ENCODE measurements around the gene UBA52. TPM values are rescaled to one million over a fixed set of nuclear protein-coding genes. Genes with fewer than 3 reads are reported as not detected.
A peak's percentile ranks its signal among the peaks of the same experiment; 100 is the strongest.

UBA52 gene
- polyA plus RNA-seq, 1 of the 3 experiments (the other 2 are of a cell fraction): 2,690 TPM

GRCh38 chr19:18605196-18605545 lies 33.5 kb downstream of the UBA52 start (continued):
- TF ChIP-seq EP300 (IDR thresholded peaks at IDR 0.05; ENCODE audit: borderline replicate concordance in 1 of 2, low read depth in 1 of 2, low read length in 1 of 2) (no peak), ELF1 (IDR thresholded peaks at IDR 0.05) (no peak), REST (IDR thresholded peaks at IDR 0.05; ENCODE audit: low read depth, low read length) (no peak), RCOR1 (IDR thresholded peaks at IDR 0.05; ENCODE audit: low read length) (no peak), RFX5 (IDR thresholded peaks at IDR 0.05; ENCODE audit: low read length) (no peak), FOSL2 (IDR thresholded peaks at IDR 0.05; ENCODE audit: borderline replicate concordance, low read depth) (no peak)

- no peak overlapping the region for H3K27ac ChIP-seq (ENCODE audit: low read depth in 2 of 2, low read length in 1 of 2)
- TF ChIP-seq YY1 (IDR thresholded peaks at IDR 0.05; ENCODE audit: low read depth): no peak
- TF ChIP-seq CTCF (IDR thresholded peaks at IDR 0.05): no peak
- no peak for TF ChIP-seq FOSL2 (IDR thresholded peaks at IDR 0.05; ENCODE audit: borderline replicate concordance, low read depth)
- H4K20me1 ChIP-seq (ENCODE audit: insufficient read depth): no peaks in the 10 kb centered on the region
- WGBS (ENCODE audit: low lambda C conversion rate): 18% methylated on average over 8 of the region's 65 CpGs
- no peaks in the 10 kb centered on the region for H3K9me2 ChIP-seq
- H2AFZ ChIP-seq (ENCODE audit: low read depth): no peak overlapping the region
- peaks cover 53% of the 10 kb centered on the region for H3K27me3 ChIP-seq (ENCODE audit: insufficient read depth)
- no peaks in the 10 kb centered on the region for H3K36me3 ChIP-seq (replicated peaks in 1 of 2; ENCODE audit: control insufficient read depth in 1 of 2, insufficient read depth in 2 of 2, low read length in 1 of 2)
- DNase-seq: peak; percentile 49
- peaks cover 0 to under 1% of the 10 kb centered on the region in 2 experiments; a peak in 1 of 4 replicates for H3K4me1 ChIP-seq (ENCODE audit: control insufficient read depth in 1 of 2, insufficient read depth in 2 of 2, low read depth in 1 of 2, low read length in 1 of 2)
- H3K9ac ChIP-seq: no peak overlapping the region
- no peak overlapping the region for H3K4me3 ChIP-seq (ENCODE audit: low read depth in 2 of 2, low read length in 1 of 2)
- CTCF ChIA-PET: interaction anchor here (1.8 to 2.8 kb wide), 4 partner anchors 11 to 261 kb away, joined by 6 to 19 read pairs (median 8); no protein-coding TSS in a partner anchor
- peaks cover 27% of the 10 kb centered on the region for H3F3A ChIP-seq (replicated peaks; ENCODE audit: insufficient read depth)
- H3K4me2 ChIP-seq: no peak overlapping the region
- H3K79me2 ChIP-seq (ENCODE audit: insufficient read depth): no peaks in the 10 kb centered on the region
- H3K9me3 ChIP-seq: no peaks in the 10 kb centered on the region
- POLR2A ChIA-PET: no interaction called here
Measured at GRCh38 chr19:18605546-18606280, 34.1 kb downstream of the UBA52 start.
